WTC11 (cell line): ENCODE results near the gene CDH22.

Experiments
- CBFB ChIP-seq: sonication (generic); formaldehyde crosslinking; IDR thresholded peaks from 2 replicates; pipeline ENCODE4 v1.8.1; 2022; ENCODE audit warnings: mild to moderate bottlenecking, low read depth, missing genetic modification reagents
- CREM ChIP-seq: sonication (generic); formaldehyde crosslinking; IDR thresholded peaks from 2 replicates; pipeline ENCODE4 v1.8.1; 2022; ENCODE audit warnings: mild to moderate bottlenecking, missing genetic modification reagents, moderate library complexity
- CTCF ChIP-seq: fragments of 200-600 bp; IDR thresholded peaks from 2 replicates; pipeline ENCODE4 v1.8.0; 2022; ENCODE audit warnings: antibody characterized with exemption
- FOXK1 ChIP-seq: sonication (generic); formaldehyde crosslinking; IDR thresholded peaks from 2 replicates; pipeline ENCODE4 v1.8.0; 2022; ENCODE audit warnings: mild to moderate bottlenecking, moderate library complexity, missing genetic modification reagents
- FOXP4 ChIP-seq: sonication (generic); formaldehyde crosslinking; IDR thresholded peaks from 2 replicates; pipeline ENCODE4 v1.8.0; 2022; ENCODE audit warnings: mild to moderate bottlenecking, missing genetic modification reagents
- SP1 ChIP-seq: sonication (generic); formaldehyde crosslinking; conservative IDR thresholded peaks from 2 replicates; pipeline ENCODE4 v1.8.1; 2022; ENCODE audit warnings: missing genetic modification reagents
- USF2 ChIP-seq: sonication (generic); formaldehyde crosslinking; IDR thresholded peaks from 2 replicates; pipeline ENCODE4 v1.8.1; 2023; ENCODE audit warnings: mild to moderate bottlenecking, missing genetic modification reagents, moderate library complexity
- ZNF138 ChIP-seq: sonication (generic); formaldehyde crosslinking; conservative IDR thresholded peaks from 2 replicates; pipeline ENCODE4 v1.8.1; 2022; ENCODE audit warnings: mild to moderate bottlenecking, moderate library complexity, missing genetic modification reagents
- ZNF425 ChIP-seq: fragments of 250-450 bp; sonication (Bioruptor Pico); conservative IDR thresholded peaks from 2 replicates; pipeline ENCODE4 v1.9.0; 2021; ENCODE audit warnings: mild to moderate bottlenecking

- TF ChIP-seq CREM (CRISPR knock-in tag) = no peak
- no peak for TF ChIP-seq CTCF
- TF ChIP-seq FOXK1 = no peak
- no peak for TF ChIP-seq ZNF425 (CRISPR knock-in tag)
- TF ChIP-seq CBFB (CRISPR knock-in tag) = no peak
- TF ChIP-seq ZNF138 (CRISPR knock-in tag) = no peak
- TF ChIP-seq SP1 (CRISPR knock-in tag) = no peak
- TF ChIP-seq FOXP4 (CRISPR knock-in tag) = no peak
- no peak for TF ChIP-seq USF2 (CRISPR knock-in tag)
These were observed 8.8 kb upstream of the CDH22 start for GRCh38 chr20:46316984-46317684.
